GM12878 (cell line): ENCODE data around the gene CCL22. TPM values are rescaled to one million over a fixed set of nuclear protein-coding genes. Genes with fewer than 3 reads are reported as not detected.
"Not testable (repeated sequence)": the region's sequence is repeated elsewhere in the genome, so short reads cannot be mapped to it uniquely, and the experiment has no call there.

Source experiments
- ATAC-seq: fragments of 200-7000 bp; cut with Tn5 transposase; 3 replicates; pipeline ENCODE4 v1.9.1; 2020; ENCODE audit warnings: mild to moderate bottlenecking, moderate library complexity
- BruUV-seq: library from RNA; stranded (reverse); fragments of 400-500 nt; replicated peaks from 2 replicates; lab custom pipeline; 2021; lab: Mats Ljungman, UMichigan
- CTCF ChIA-PET: fragments of 300-600 bp; sonication (Branson Sonifier 250); formaldehyde crosslinking; extraction: SDS; loops from one replicate; lab custom pipeline; 2021; ENCODE audit warnings: inconsistent platforms; lab: Yijun Ruan, JAX
- POLR2A ChIA-PET: fragments of 350-600 bp; formaldehyde crosslinking; extraction: SDS; loops from one replicate; lab custom pipeline; 2021; ENCODE audit warnings: inconsistent platforms; lab: Charles Lee
- RAD21 ChIA-PET: fragments of 300-600 bp; sonication (Branson Sonifier 250); formaldehyde crosslinking; loops from one replicate; lab custom pipeline; 2023; ENCODE audit warnings: antibody characterized with exemption; ENCODE audit not compliant: unreplicated experiment; lab: Charles Lee
- SMC1A ChIA-PET: fragments of 300-600 bp; sonication (Branson Sonifier 250); formaldehyde crosslinking; loops from one replicate; lab custom pipeline; 2023; ENCODE audit not compliant: unreplicated experiment, uncharacterized antibody; lab: Charles Lee
- DNase-seq: peaks from one replicate; pipeline ENCODE4 v3.0.0-alpha.2; 2011; ENCODE audit warnings: low read depth, low spot score
- FAIRE-seq: peaks from 3 replicates; lab custom pipeline; 2011; peaks lifted over from hg19 to GRCh38; lab: Jason Lieb, UNC
- H2AFZ ChIP-seq: 2 replicates; pipeline ENCODE4 v1.6.0; 2011; ENCODE audit warnings: low read depth, low read length, control low read depth; ENCODE audit not compliant: control insufficient read depth
- H3K27ac ChIP-seq: 2 replicates; pipeline ENCODE4 v1.5.1; 2011; ENCODE audit warnings: control low read depth; ENCODE audit not compliant: control insufficient read depth, insufficient read depth
- H3K27me3 ChIP-seq, 2 experiments: replicated peaks in 1 of 2; 2 replicates each; pipeline versions ENCODE4 v1.6.0 to v1.6.1; 2011; ENCODE audit warnings: low read length in 1 of 2; ENCODE audit not compliant: control insufficient read depth in 2 of 2, insufficient read depth in 2 of 2
- H3K36me3 ChIP-seq, 2 experiments: 2 replicates each; pipeline ENCODE4 v1.5.1; 2011; ENCODE audit warnings: low read length in 1 of 2; ENCODE audit not compliant: control insufficient read depth in 2 of 2, insufficient read depth in 2 of 2
- H3K4me1 ChIP-seq: 2 replicates; pipeline ENCODE4 v1.6.1; 2011; ENCODE audit warnings: mild to moderate bottlenecking, low read length, moderate library complexity, mixed read lengths; ENCODE audit not compliant: control insufficient read depth, insufficient read depth
- H3K4me2 ChIP-seq: 2 replicates; pipeline ENCODE4 v1.6.0; 2011; ENCODE audit warnings: control low read depth; ENCODE audit not compliant: control insufficient read depth, insufficient read depth
- H3K4me3 ChIP-seq: fragments of 200-600 bp; sonication (generic); 2 replicates; pipeline ENCODE4 v1.5.1; 2016
- H3K79me2 ChIP-seq: 2 replicates; pipeline ENCODE4 v1.6.0; 2011; ENCODE audit warnings: low read length; ENCODE audit not compliant: control insufficient read depth, insufficient read depth
- H3K9ac ChIP-seq: 2 replicates; pipeline ENCODE4 v1.8.0; 2011; ENCODE audit warnings: low read length, control low read depth, mixed read lengths; ENCODE audit not compliant: control insufficient read depth, insufficient read depth
- H3K9me3 ChIP-seq: replicated peaks from 3 replicates; pipeline ENCODE4 v1.5.1; 2011; ENCODE audit warnings: mild to moderate bottlenecking, low read length; ENCODE audit not compliant: control insufficient read depth, insufficient read depth
- H4K20me1 ChIP-seq: 2 replicates; pipeline ENCODE4 v1.6.0; 2011; ENCODE audit not compliant: control insufficient read depth, insufficient read depth
- PML ChIP-seq: IDR thresholded peaks from 2 replicates; pipeline ENCODE4 v1.6.1; 2012; ENCODE audit warnings: low read length, inconsistent platforms
- RAD21 ChIP-seq: IDR thresholded peaks from 2 replicates; pipeline ENCODE4 v1.6.1; 2011; ENCODE audit warnings: mild to moderate bottlenecking, low read depth, low read length, moderate library complexity; ENCODE audit not compliant: insufficient read depth
- SMAD1 ChIP-seq: fragments of 450-650 bp; IDR thresholded peaks from 2 replicates; pipeline ENCODE4 v1.6.1; 2018; ENCODE audit warnings: mild to moderate bottlenecking, low read depth; ENCODE audit not compliant: partially characterized antibody
- ZNF217 ChIP-seq: fragments of 450-650 bp; IDR thresholded peaks from 2 replicates; pipeline ENCODE4 v1.6.1; 2017; ENCODE audit warnings: antibody characterized with exemption, mild to moderate bottlenecking
- WGBS: methylation state at CpG from one replicate; pipeline ENCODE4 v1.1.6; 2016; ENCODE audit warnings: low lambda C conversion rate; ENCODE audit not compliant: insufficient replicate concordance, insufficient coverage; ENCODE audit errors: missing lambda C conversion rate; 5-methylcytosine and 5-hydroxymethylcytosine counted together
- in situ Hi-C: fragments of 300-500 bp; cut with MboI; formaldehyde crosslinking; loops from 9 replicates; pipeline ENCODE4 v1.14.3; 2018; ENCODE audit warnings: mixed read lengths
- intact Hi-C: fragments of 100-400 bp; cut with micrococcal nuclease; formaldehyde crosslinking; loops from one replicate; pipeline ENCODE4 v1.14.2; 2022; ENCODE audit not compliant: unreplicated experiment
- polyA plus RNA-seq, 11 experiments: library from polyadenylated mRNA; depleted of rRNA in 4 of 11; unstranded in 6 of 11; stranded (reverse) in 5 of 11; fragments of >200 nt; fragmentation: Nextera tagmentation in 4 of 11; fragmentation: Illumina TruSeq in 1 of 11; extraction: Ambion mirVana in 4 of 11; extraction: Trizol in 1 of 11; gene quantifications; 1 replicate in 1 of 11; 2 replicates in 10 of 11; pipeline versions ENCODE4 v1.2.1 to v1.2.3, GENCODE V29; 2011 to 2016; ENCODE audit warnings: inconsistent platforms in 2 of 11, missing spikeins in 2 of 11, low read depth in 1 of 11
- total RNA-seq, 4 experiments: library from RNA; depleted of rRNA in 3 of 4; stranded (reverse); fragments of >200 nt in 3 of 4; fragmentation: Illumina TruSeq in 1 of 4; extraction: Trizol in 1 of 4; gene quantifications; 2 replicates each; pipeline versions ENCODE4 v1.2.1 to v1.2.3, GENCODE V29; 2013 to 2021

The CCL22 gene
- total and polyA plus RNA-seq, 10 of the 15 experiments (the other 5 are each of a cell fraction or from before 2014, with no cell fraction given) = 38.0 to 704 (median 349) TPM

DNA sequence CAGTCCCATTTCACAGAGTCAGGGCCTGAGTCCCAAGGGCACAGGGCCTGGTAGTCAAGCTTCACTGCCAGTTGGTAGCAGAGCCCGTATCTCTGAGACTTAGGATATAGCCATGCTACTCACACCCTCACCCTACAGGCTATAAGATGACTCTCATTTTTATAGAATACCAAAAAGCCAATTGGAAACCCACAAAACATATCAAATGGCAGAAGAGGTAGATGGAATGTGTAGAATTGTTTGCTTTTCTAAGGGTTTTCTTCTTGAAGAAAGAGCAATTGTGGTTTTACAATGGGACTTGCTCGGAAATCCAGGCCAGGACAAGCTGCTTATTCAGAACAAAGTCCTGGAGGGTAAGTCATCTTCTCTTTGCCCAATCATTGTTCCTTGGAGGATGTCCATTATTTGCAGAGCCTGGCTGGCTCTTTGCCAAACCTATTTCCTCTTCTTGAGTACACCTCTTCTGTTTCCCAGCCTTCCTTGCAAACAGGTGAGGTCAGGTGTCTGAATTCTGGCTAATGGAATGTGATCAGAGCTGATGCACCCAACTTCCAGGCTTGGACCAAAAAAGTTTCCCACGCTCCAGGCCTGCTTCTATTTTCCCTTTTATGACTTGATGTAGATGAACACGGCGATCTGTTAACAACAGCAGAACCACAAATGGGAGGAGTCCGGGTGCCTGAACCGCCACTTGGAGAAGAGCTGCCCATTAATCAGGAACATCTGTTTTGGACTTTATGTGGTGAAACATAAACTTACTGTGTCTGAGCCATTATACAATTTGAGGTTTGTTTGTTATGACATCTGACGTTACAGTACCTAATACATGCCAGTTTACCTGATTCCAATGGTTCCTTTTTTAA, 16.9 kb upstream of the CCL22 start:
- TF ChIP-seq SMAD1 = peak; percentile 16
- TF ChIP-seq ZNF217 = no peak
- TF ChIP-seq PML = no peak
- TF ChIP-seq RAD21 = 0 out of 2 replicates have a peak, but pooled peaks have one; percentile 1
- Histone ChIP-seq H3K9ac (no peak overlapping the region; the same call in 1 of the 2 replicates), H3K9me3 (peaks cover 7% of the 10 kb centered on the region; the same call in 1 of the 3 replicates), H4K20me1 (no peaks in the 10 kb centered on the region), H3K4me1 (peaks cover 44% of the 10 kb centered on the region), H3K4me2 (peak overlapping the region; percentile 68), H3K27me3 (no peaks in the 10 kb centered on the region), H2AFZ (no peak overlapping the region), H3K27ac (peak overlapping the region; percentile 38), H3K79me2 (no peaks in the 10 kb centered on the region), H3K4me3 (no peak overlapping the region), H3K36me3 (no peaks in the 10 kb centered on the region)
- ATAC-seq = peak; percentile 43
- in situ Hi-C loops (no loop called here), intact Hi-C loops (loop anchor here (1.0 to 10.0 kb wide), 3 partner anchors 17 to 263 kb away; partner anchors contain the start of gene CCL22)
- ChIA-PET CTCF (interaction anchor here (1.0 to 10.7 kb wide), 6 partner anchors 10 to 76 kb away, joined by 3 to 95 read pairs (median 4); no protein-coding TSS in a partner anchor), RAD21 (interaction anchor here (0.6 to 6.8 kb wide), 8 partner anchors 8 to 76 kb away, joined by 3 to 62 read pairs (median 4); no protein-coding TSS in a partner anchor), POLR2A (interaction anchor here (0.5 to 3.4 kb wide), 6 partner anchors 7 to 38 kb away, joined by 3 to 15 read pairs (median 6); no protein-coding TSS in a partner anchor), SMC1A (interaction anchor here (1.0 to 5.5 kb wide), 11 partner anchors 11 to 107 kb away, joined by 3 to 70 read pairs (median 5); partner anchors contain the start of genes CCL17 and CCL22)
- BruUV-seq = TSS peak; percentile 78
- WGBS = 86% methylated on average over 8 of the region's 8 CpGs
- no peak for FAIRE-seq
- no peak for DNase-seq

DNA sequence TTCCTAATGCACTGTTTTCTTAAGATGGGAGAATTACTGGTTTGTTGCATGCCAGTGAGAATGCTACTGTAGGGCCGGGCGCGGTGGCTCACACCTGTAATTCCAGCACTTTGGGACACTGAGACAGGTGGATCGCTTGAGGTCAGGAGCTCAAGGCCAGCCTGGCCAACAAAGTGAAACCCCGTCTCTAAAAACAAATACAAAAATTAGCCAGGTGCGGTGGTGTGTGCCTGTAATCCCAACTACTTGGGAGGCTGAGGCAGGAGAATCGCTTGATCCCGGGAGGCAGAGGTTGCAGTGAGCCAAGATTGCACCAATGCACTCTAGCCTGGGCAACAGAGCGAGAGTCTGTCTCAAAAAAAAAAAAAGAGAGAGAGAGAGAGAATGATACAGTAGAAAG, 16.0 kb upstream of the CCL22 start:
- H3K27me3 ChIP-seq, H3K79me2 ChIP-seq, FAIRE-seq, H3K4me2 ChIP-seq, H3K9me3 ChIP-seq, H3K27ac ChIP-seq, in situ Hi-C loops, H3K4me3 ChIP-seq, H3K36me3 ChIP-seq, DNase-seq, ATAC-seq, H2AFZ ChIP-seq, BruUV-seq, H3K9ac ChIP-seq, H4K20me1 ChIP-seq: not testable (repeated sequence)
- intact Hi-C loops = loop anchor here (10.0 kb wide), 1 partner anchor 262 kb away; no protein-coding TSS in a partner anchor
- ChIA-PET CTCF (interaction anchor here (8.8 to 10.7 kb wide), 2 partner anchors 40 to 75 kb away, joined by 63 to 95 read pairs; no protein-coding TSS in a partner anchor), RAD21 (interaction anchor here (6.8 kb wide), 1 partner anchor 75 kb away, joined by 50 read pairs; no protein-coding TSS in a partner anchor), POLR2A (interaction anchor here (0.5 to 3.4 kb wide), 8 partner anchors 9 to 270 kb away, joined by 3 to 15 read pairs (median 5); no protein-coding TSS in a partner anchor), SMC1A (interaction anchor here (0.6 to 5.5 kb wide), 11 partner anchors 10 to 75 kb away, joined by 3 to 70 read pairs (median 5); partner anchors contain the start of genes CCL22 and CX3CL1)
- 100% methylated on average over 8 of the region's 9 CpGs for WGBS
- peaks cover 44% of the 10 kb centered on the region for H3K4me1 ChIP-seq
